ENCODE results near the gene SRSF10. TPM values are rescaled to one million over a fixed set of nuclear protein-coding genes. Genes with fewer than 3 reads are reported as not detected.
A peak's percentile ranks its signal among the peaks of the same experiment; 100 is the strongest.
"Not testable (repeated sequence)": the region's sequence is repeated elsewhere in the genome, so short reads cannot be mapped to it uniquely, and the experiment has no call there.

Gene SRSF10
- total and polyA plus RNA-seq, 2 experiments from 2014 or later = 196 to 275 TPM

- TF ChIP-seq REST (IDR thresholded peaks at IDR 0.05; ENCODE audit: unreplicated experiment) (no peak), ETS1 (IDR thresholded peaks at IDR 0.05) (no peak), STAT1 (IDR thresholded peaks at IDR 0.05; ENCODE audit: unreplicated experiment) (no peak), JUNB (IDR thresholded peaks at IDR 0.05; ENCODE audit: unreplicated experiment) (no peak), EZH2phosphoT487 (IDR thresholded peaks at IDR 0.05; ENCODE audit: unreplicated experiment) (no peak), EZH2 (IDR thresholded peaks at IDR 0.05; ENCODE audit: low read depth, unreplicated experiment) (no peak)
These were observed 29.3 kb upstream of the SRSF10 start (continued) for GRCh38 chr1:24009406-24009805.

GRCh38 chr1:24008574-24009184, 28.6 kb upstream of the SRSF10 start:
- H3K4me1 ChIP-seq (ENCODE audit: insufficient read depth) = peaks cover 10% of the 10 kb centered on the region
- not testable (repeated sequence) for H3K4me3 Mint-ChIP-seq; H3F3A ChIP-seq (replicated peaks; ENCODE audit: low read depth); H3K4me3 ChIP-seq; ATAC-seq; H3K4me1 Mint-ChIP-seq; H3K36me3 ChIP-seq (ENCODE audit: insufficient read depth); H3K36me3 Mint-ChIP-seq (ENCODE audit: low read depth); H3K9me3 Mint-ChIP-seq; H3K4me2 ChIP-seq; H3K27ac Mint-ChIP-seq; H2AFZ ChIP-seq; H3K27me3 Mint-ChIP-seq (ENCODE audit: insufficient read depth, low read depth, poor library complexity); H3K27ac ChIP-seq (ENCODE audit: low read depth); H3K9me2 ChIP-seq (ENCODE audit: insufficient read depth); H3K27me3 ChIP-seq (ENCODE audit: insufficient read depth); DNase-seq (ENCODE audit: low spot score); H4K20me1 ChIP-seq (replicated peaks; ENCODE audit: insufficient read depth); H3K79me2 ChIP-seq (replicated peaks; ENCODE audit: insufficient read depth)

GRCh38 chr1:24007079-24007478, 27.0 kb upstream of the SRSF10 start:
- peaks cover 18% of the 10 kb centered on the region for H3K4me1 ChIP-seq (ENCODE audit: insufficient read depth)
- Mint-ChIP-seq H3K4me1 (peaks cover 21% of the 10 kb centered on the region), H3K9me3 (no peaks in the 10 kb centered on the region), H3K27me3 (ENCODE audit: insufficient read depth, low read depth, poor library complexity) (no peaks in the 10 kb centered on the region), H3K27ac (no peak overlapping the region), H3K4me3 (no peak overlapping the region), H3K36me3 (ENCODE audit: low read depth) (no peaks in the 10 kb centered on the region)
- no peak for DNase-seq (ENCODE audit: low spot score)
- no peaks in the 10 kb centered on the region for H3K27me3 ChIP-seq (ENCODE audit: insufficient read depth)
- no peaks in the 10 kb centered on the region for H3K79me2 ChIP-seq (replicated peaks; ENCODE audit: insufficient read depth)
- H2AFZ ChIP-seq = peak overlapping the region; percentile 38; the same call in 1 of the 2 replicates
- H3K9me2 ChIP-seq (ENCODE audit: insufficient read depth) = no peaks in the 10 kb centered on the region; the same call in 1 of the 2 replicates
- TF ChIP-seq JUNB (IDR thresholded peaks at IDR 0.05; ENCODE audit: unreplicated experiment) (no peak), POLR2AphosphoS5 (IDR thresholded peaks at IDR 0.05; ENCODE audit: low read depth) (no peak), CTCF (conservative IDR thresholded peaks at IDR 0.05; ENCODE audit: low read depth in 2 of 2) (no peak), EZH2 (IDR thresholded peaks at IDR 0.05; ENCODE audit: low read depth, unreplicated experiment) (no peak), CREB1 (CRISPR knock-in tag; IDR thresholded peaks at IDR 0.05; ENCODE audit: low read depth) (no peak), ETS1 (IDR thresholded peaks at IDR 0.05) (no peak), ZNF331 (CRISPR knock-in tag; IDR thresholded peaks at IDR 0.05; ENCODE audit: low read depth) (no peak), EZH2phosphoT487 (IDR thresholded peaks at IDR 0.05; ENCODE audit: unreplicated experiment) (no peak), STAT1 (IDR thresholded peaks at IDR 0.05; ENCODE audit: unreplicated experiment) (no peak), ZNF114 (CRISPR knock-in tag; IDR thresholded peaks at IDR 0.05) (no peak), NANOG (IDR thresholded peaks at IDR 0.05; ENCODE audit: borderline replicate concordance) (no peak)
- H3K4me2 ChIP-seq = no peak overlapping the region
- H3K27ac ChIP-seq (ENCODE audit: low read depth) = no peak overlapping the region
- H3F3A ChIP-seq (replicated peaks; ENCODE audit: low read depth) = no peaks in the 10 kb centered on the region; the same call in 1 of the 2 replicates
- no peak for ATAC-seq
- H3K4me3 ChIP-seq = no peak overlapping the region
- no peaks in the 10 kb centered on the region for H3K36me3 ChIP-seq (ENCODE audit: insufficient read depth)
- no peaks in the 10 kb centered on the region for H4K20me1 ChIP-seq (replicated peaks; ENCODE audit: insufficient read depth)

All from GM23338 (cell line).